Endothelial cell of umbilical vein (primary cell): Measurements from ENCODE around the gene ANKRD16. TPM values are rescaled to one million over a fixed set of nuclear protein-coding genes. Genes with fewer than 3 reads are reported as not detected.

Experiments
- BruUV-seq: library from RNA; stranded (reverse); fragments of 400-500 nt; replicated peaks from 2 replicates; lab custom pipeline; 2021; lab: Mats Ljungman, UMichigan
- CTCF ChIA-PET: fragments of 300-600, 350-600 bp; sonication (Branson Sonifier 250); formaldehyde crosslinking; loops from one replicate; lab custom pipeline; 2021; ENCODE audit warnings: antibody characterized with exemption, inconsistent platforms; lab: Charles Lee
- POLR2A ChIA-PET: fragments of 300-600, 350-600 bp; sonication (Branson Sonifier 250); formaldehyde crosslinking; loops from one replicate; lab custom pipeline; 2021; ENCODE audit warnings: antibody characterized with exemption, inconsistent platforms; lab: Charles Lee
- DNase-seq: peaks from one replicate; pipeline ENCODE4 v3.0.0-alpha.2; 2011; ENCODE audit warnings: low read depth, low spot score
- FAIRE-seq: peaks from 2 replicates; lab custom pipeline; 2011; peaks lifted over from hg19 to GRCh38; lab: Jason Lieb, UNC
- H2AFZ ChIP-seq: 2 replicates; pipeline ENCODE4 v1.6.0; 2012; ENCODE audit warnings: low read depth, low read length, control low read depth, inconsistent platforms
- H3K27ac ChIP-seq: 2 replicates; pipeline ENCODE4 v1.5.1; 2011; ENCODE audit warnings: low read depth, mild to moderate bottlenecking, control low read depth, low read length, moderate library complexity; ENCODE audit not compliant: insufficient read depth
- H3K27me3 ChIP-seq, 2 experiments: 2 replicates each; pipeline versions ENCODE4 v1.6.0 to v1.6.1; 2011; ENCODE audit warnings: low read length in 2 of 2, mixed read lengths in 1 of 2; ENCODE audit not compliant: control insufficient read depth in 2 of 2, insufficient read depth in 2 of 2
- H3K36me3 ChIP-seq, 2 experiments: 2 replicates in 1 of 2; 3 replicates in 1 of 2; pipeline ENCODE4 v1.5.1; 2011; ENCODE audit warnings: low read length in 2 of 2, mild to moderate bottlenecking in 1 of 2, moderate library complexity in 1 of 2; ENCODE audit not compliant: control insufficient read depth in 2 of 2, insufficient read depth in 2 of 2; ENCODE audit errors: extremely low read depth in 1 of 2
- H3K4me1 ChIP-seq: 3 replicates; pipeline ENCODE4 v1.5.1; 2011; ENCODE audit warnings: mild to moderate bottlenecking, low read length; ENCODE audit not compliant: control insufficient read depth, insufficient read depth; ENCODE audit errors: extremely low read depth
- H3K4me2 ChIP-seq: 2 replicates; pipeline ENCODE4 v1.6.1; 2011; ENCODE audit warnings: low read length, control low read depth, mixed read lengths; ENCODE audit not compliant: insufficient read depth
- H3K4me3 ChIP-seq, 3 experiments: fragments of 200-600 bp in 1 of 3; sonication (generic), shearing (Covaris generic) in 1 of 3; replicated peaks in 1 of 3; 2 replicates each; pipeline ENCODE4 v1.5.1; 2011 to 2016; ENCODE audit warnings: control low read depth in 3 of 3, low read length in 3 of 3, mild to moderate bottlenecking in 2 of 3, inconsistent platforms in 1 of 3, low read depth in 1 of 3, moderate library complexity in 1 of 3; ENCODE audit not compliant: insufficient read depth in 1 of 3
- H3K79me2 ChIP-seq: 2 replicates; pipeline ENCODE4 v1.6.0; 2012; ENCODE audit warnings: low read length, inconsistent platforms; ENCODE audit not compliant: control insufficient read depth, insufficient read depth
- H3K9ac ChIP-seq: replicated peaks from 2 replicates; pipeline ENCODE3; 2011; ENCODE audit warnings: low read length, control low read depth; ENCODE audit not compliant: insufficient read depth; ENCODE audit errors: extremely low read depth
- H3K9me1 ChIP-seq: replicated peaks from 3 replicates; pipeline ENCODE4 v1.6.0; 2011; ENCODE audit warnings: mild to moderate bottlenecking, low read length; ENCODE audit not compliant: control insufficient read depth, insufficient read depth; ENCODE audit errors: extremely low read depth
- H3K9me3 ChIP-seq: replicated peaks from 2 replicates; pipeline ENCODE4 v1.5.1; 2012; ENCODE audit warnings: low read length, inconsistent platforms; ENCODE audit not compliant: control insufficient read depth, insufficient read depth
- H4K20me1 ChIP-seq: replicated peaks from 2 replicates; pipeline ENCODE3; 2011; ENCODE audit warnings: mild to moderate bottlenecking, low read length; ENCODE audit not compliant: control insufficient read depth, insufficient read depth; ENCODE audit errors: extremely low read depth
- EZH2 ChIP-seq: IDR thresholded peaks from 2 replicates; pipeline ENCODE4 v1.6.1; 2012; ENCODE audit warnings: borderline replicate concordance, low read depth, mild to moderate bottlenecking, moderate library complexity, low read length, inconsistent platforms; ENCODE audit not compliant: severe bottlenecking
- FOS ChIP-seq: IDR thresholded peaks from 2 replicates; pipeline ENCODE4 v1.6.1; 2011; ENCODE audit warnings: mild to moderate bottlenecking, low read length, moderate library complexity, borderline replicate concordance; ENCODE audit not compliant: insufficient read depth
- GATA2 ChIP-seq: IDR thresholded peaks from 2 replicates; pipeline ENCODE4 v1.7.0; 2011; ENCODE audit warnings: low read depth, mild to moderate bottlenecking, moderate library complexity, mixed read lengths, low read length; ENCODE audit not compliant: insufficient read length, insufficient read depth
- JUN ChIP-seq: IDR thresholded peaks from 2 replicates; pipeline ENCODE4 v1.6.1; 2011; ENCODE audit warnings: borderline replicate concordance, low read depth; ENCODE audit not compliant: insufficient read length, insufficient read depth
- MYC ChIP-seq: IDR thresholded peaks from one replicate; pipeline ENCODE4 v1.6.1; 2011; ENCODE audit warnings: mild to moderate bottlenecking, low read depth, low read length
- POLR2A ChIP-seq: IDR thresholded peaks from 2 replicates; pipeline ENCODE4 v1.6.1; 2012; ENCODE audit warnings: low read depth, mild to moderate bottlenecking, control low read depth, low read length
- POLR2AphosphoS5 ChIP-seq: IDR thresholded peaks from 2 replicates; pipeline ENCODE4 v1.6.1; 2012; ENCODE audit warnings: low read depth, mild to moderate bottlenecking, control low read depth, low read length, moderate library complexity; ENCODE audit not compliant: insufficient read depth
- dilution Hi-C: fragments of 300-500 bp; cut with MboI; formaldehyde crosslinking; loops from one replicate; pipeline ENCODE4 v1.15.0; 2019; ENCODE audit warnings: low sequenced_read_pairs; ENCODE audit not compliant: extremely low pct_ligation_motif_present
- intact Hi-C: fragments of 100-400 bp; cut with micrococcal nuclease; formaldehyde crosslinking; loops from one replicate; pipeline ENCODE4 v1.10.0; 2022
- polyA plus RNA-seq, 4 experiments: library from polyadenylated mRNA; depleted of rRNA in 3 of 4; stranded (reverse) in 3 of 4; unstranded in 1 of 4; fragments of >200 nt; gene quantifications; 2 replicates each; pipeline versions ENCODE4 v1.2.1 to v1.2.3, GENCODE V29; 2011 to 2012; ENCODE audit warnings: missing spikeins in 1 of 4
- total RNA-seq: library from RNA; stranded (reverse); gene quantifications from 2 replicates; pipeline ENCODE4 v1.2.3, GENCODE V29; 2021
- TF ChIP-seq, protein P1 (sequence below), 2 donors: IDR thresholded peaks; 1 replicate in 1 of 2; 2 replicates in 1 of 2; pipeline ENCODE4 v1.5.1; 2011; ENCODE audit warnings: low read length in 2 of 2, mild to moderate bottlenecking in 2 of 2, moderate library complexity in 2 of 2, control low read depth in 1 of 2, inconsistent platforms in 1 of 2, low read depth in 1 of 2; ENCODE audit not compliant: insufficient read depth in 1 of 2; ENCODE audit errors: extremely low read depth in 1 of 2
- TF ChIP-seq, protein P2 (sequence below): IDR thresholded peaks from 2 replicates; pipeline ENCODE4 v1.6.1; 2011; ENCODE audit not compliant: insufficient read depth, insufficient read length

The ANKRD16 gene
- total and polyA plus RNA-seq, 2 donors (not counting 3 experiments of a cell fraction or from before 2014, with no cell fraction given): 6.9 to 8.0 TPM

DNA sequence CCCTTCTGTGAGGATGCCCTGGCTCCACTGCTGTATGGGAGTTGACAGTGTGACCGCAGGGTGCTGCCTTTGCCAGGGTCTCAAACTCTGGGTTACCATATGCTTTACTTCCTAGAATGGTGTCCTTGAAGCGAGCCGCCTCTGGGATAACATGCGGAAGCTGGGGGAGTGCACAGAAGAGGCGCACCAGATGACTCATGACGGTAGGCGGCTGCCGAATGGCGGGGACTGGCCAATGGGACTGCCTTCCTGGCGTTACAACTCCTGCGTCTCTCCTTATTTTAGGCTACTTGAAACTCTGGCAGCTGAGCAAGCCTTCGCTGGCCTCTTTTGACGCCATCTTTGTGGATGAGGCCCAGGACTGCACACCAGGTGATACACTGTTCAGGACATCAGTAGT is 27.6 kb upstream of the ANKRD16 start:
- Histone ChIP-seq H3K4me2 (no peak overlapping the region), H4K20me1 (no peaks in the 10 kb centered on the region), H2AFZ (no peak overlapping the region), H3K9me1 (no peaks in the 10 kb centered on the region), H3K27me3 (no peaks in the 10 kb centered on the region), H3K79me2 (no peaks in the 10 kb centered on the region), H3K9ac (no peak overlapping the region), H3K9me3 (no peaks in the 10 kb centered on the region), H3K27ac (no peak overlapping the region), H3K4me3 (no peak overlapping the region), H3K36me3 (peaks cover 34 to 62% of the 10 kb centered on the region in 2 experiments), H3K4me1 (peaks cover 3% of the 10 kb centered on the region)
- no TSS peak for BruUV-seq
- POLR2A ChIA-PET: no interaction called here
- no peak for TF ChIP-seq FOS
- no peak for TF ChIP-seq MYC
- TF ChIP-seq, protein P1, sequence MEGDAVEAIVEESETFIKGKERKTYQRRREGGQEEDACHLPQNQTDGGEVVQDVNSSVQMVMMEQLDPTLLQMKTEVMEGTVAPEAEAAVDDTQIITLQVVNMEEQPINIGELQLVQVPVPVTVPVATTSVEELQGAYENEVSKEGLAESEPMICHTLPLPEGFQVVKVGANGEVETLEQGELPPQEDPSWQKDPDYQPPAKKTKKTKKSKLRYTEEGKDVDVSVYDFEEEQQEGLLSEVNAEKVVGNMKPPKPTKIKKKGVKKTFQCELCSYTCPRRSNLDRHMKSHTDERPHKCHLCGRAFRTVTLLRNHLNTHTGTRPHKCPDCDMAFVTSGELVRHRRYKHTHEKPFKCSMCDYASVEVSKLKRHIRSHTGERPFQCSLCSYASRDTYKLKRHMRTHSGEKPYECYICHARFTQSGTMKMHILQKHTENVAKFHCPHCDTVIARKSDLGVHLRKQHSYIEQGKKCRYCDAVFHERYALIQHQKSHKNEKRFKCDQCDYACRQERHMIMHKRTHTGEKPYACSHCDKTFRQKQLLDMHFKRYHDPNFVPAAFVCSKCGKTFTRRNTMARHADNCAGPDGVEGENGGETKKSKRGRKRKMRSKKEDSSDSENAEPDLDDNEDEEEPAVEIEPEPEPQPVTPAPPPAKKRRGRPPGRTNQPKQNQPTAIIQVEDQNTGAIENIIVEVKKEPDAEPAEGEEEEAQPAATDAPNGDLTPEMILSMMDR (IDR thresholded peaks at IDR 0.05; ENCODE audit: extremely low read depth in 1 of 2, insufficient read depth in 1 of 2, low read depth in 1 of 2, low read length in 2 of 2): no peak
- TF ChIP-seq POLR2AphosphoS5: no peak
- TF ChIP-seq, protein P2, sequence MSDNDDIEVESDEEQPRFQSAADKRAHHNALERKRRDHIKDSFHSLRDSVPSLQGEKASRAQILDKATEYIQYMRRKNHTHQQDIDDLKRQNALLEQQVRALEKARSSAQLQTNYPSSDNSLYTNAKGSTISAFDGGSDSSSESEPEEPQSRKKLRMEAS: no peak
- TF ChIP-seq JUN: no peak
- TF ChIP-seq EZH2: no peak
- no peak for TF ChIP-seq POLR2A
- no peak for TF ChIP-seq GATA2
- DNase-seq (no peak), FAIRE-seq (no peak)
- intact Hi-C loops (no loop called here), dilution Hi-C loops (no loop called here)
- CTCF ChIA-PET: interaction anchor here (1.1 kb wide), 1 partner anchor 225 kb away, joined by 3 read pairs; no protein-coding TSS in a partner anchor
